ENCODE measurements around the gene CXCL10.
"Not testable (repeated sequence)": the region's sequence is repeated elsewhere in the genome, so short reads cannot be mapped to it uniquely, and the experiment has no call there.

The CXCL10 gene

DNA sequence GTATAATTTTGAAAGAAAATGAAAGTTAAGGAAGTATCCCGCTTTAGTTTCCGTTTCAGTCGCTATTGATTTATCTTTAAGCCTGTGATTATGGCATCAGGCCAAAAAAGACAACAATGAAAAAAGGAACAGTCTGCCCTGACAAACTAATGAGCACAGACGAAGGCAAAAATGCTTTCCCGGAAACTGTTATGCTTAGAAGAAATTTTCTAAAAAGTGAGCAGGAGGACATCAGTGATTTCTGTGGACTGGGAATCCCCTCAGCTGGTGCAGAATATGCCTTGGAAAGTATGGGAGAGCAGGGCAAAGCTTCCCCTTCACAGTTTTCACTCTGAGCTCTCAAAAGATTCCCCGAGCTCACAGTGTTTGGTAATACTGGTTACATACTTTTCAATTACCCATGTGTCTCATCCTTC, 5.1 kb upstream of the CXCL10 start:
- no peak for DNase-seq

DNA sequence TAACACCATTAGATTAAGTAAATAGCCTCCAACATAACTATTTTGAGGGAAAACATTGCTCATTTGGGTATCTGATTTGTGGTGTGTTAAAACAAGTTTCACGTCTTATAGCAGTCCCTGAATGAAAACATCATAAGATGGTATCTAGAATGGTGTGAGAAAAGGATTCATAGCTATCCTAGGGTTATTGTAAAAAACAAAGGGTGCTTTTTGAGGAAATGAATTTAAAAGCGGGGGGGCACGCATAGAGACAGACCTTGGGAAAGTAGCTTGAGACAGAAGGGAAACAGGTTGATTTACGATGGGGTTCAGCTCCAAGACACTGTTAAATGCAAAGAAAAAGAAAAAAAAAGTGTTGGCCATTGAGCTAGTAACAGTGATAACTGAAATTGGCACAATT, 768 bp upstream of the CXCL10 start:
- no peak for DNase-seq

DNA sequence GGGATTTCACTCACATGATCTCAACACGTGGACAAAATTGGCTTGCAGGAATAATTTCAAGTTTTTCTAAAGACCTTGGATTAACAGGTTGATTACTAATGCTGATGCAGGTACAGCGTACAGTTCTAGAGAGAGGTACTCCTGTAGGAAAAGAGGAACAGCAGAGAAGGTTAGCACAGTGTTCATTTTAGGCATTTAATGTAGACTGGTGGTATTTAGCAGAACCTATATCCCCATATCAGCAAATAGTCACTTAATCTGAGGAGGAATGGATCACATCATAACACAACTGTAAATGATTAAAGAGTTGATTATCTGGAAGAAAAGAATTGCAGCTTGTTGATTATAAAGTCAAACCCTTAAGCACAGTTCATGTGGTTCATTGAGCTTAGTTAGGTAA, 620 bp downstream of the CXCL10 start:
- DNase-seq: no peak

DNA sequence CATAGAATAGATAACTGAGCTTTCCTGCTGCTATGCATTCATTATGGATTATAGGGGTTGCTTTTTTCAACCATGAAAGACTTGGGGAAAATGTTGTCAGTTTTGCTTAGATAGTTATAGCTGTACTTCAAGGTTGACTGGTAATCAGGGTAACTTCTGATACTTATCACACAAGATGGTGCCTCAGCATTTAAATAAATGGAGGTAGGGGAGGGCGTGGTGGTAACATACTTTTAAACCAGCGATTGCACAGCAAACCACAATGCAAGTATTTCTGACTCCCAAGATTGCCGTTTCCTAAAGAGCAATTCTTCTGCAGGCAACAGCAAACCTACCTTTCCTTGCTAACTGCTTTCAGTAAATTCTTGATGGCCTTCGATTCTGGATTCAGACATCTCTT, 1.3 kb downstream of the CXCL10 start:
- DNase-seq: no peak

DNA sequence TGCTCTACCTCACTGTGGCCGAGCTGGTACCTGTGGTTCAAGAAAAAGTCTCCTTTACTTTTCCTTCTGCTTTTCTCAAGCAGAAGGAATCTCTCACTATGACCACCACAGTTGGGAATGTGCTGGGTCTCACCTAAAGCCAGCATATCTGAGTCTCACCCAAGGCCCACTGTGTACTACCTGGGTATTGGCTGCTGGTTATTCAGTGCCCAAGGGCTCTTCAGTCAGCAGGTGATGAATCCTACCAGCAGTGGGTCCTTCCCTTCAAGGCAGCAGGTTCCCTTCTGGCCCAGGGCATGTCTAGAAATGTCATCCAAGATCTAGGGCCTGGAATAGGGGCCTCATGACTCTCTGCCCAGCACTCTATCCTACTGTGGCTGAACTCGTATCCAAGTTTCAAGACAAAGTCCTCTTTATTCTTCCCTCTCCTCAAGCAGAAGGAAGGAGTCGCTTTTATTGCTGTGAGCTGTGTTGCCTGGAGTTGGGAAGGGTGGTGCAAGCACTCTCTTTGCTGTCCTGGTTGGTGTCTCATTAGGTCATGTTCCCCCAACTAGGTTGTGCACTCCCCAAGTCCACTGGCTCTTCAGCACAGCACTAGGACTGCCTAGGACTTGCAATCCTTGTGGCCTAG, 6.1 kb downstream of the CXCL10 start:
- no peak for DNase-seq

DNA sequence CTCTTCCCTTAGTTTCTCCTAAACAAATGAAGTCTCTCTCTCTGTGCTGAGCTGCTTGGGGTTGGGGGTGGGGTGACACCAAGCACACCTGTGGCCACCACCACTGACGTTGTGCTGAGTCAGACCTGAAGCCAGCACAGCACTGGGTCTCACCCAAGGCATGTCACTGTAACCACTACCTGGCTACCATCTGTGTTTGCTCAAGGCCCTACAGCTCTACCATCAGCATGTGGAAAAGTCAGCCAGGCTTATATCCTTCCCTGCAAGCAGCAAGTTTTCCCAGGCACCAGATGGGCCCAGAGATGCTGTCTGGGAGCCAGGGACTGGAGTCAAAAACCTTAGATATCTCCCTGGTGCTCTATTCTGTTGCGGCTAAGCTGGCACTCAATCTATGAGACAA, 6.9 kb downstream of the CXCL10 start:
- DNase-seq: no peak

DNA sequence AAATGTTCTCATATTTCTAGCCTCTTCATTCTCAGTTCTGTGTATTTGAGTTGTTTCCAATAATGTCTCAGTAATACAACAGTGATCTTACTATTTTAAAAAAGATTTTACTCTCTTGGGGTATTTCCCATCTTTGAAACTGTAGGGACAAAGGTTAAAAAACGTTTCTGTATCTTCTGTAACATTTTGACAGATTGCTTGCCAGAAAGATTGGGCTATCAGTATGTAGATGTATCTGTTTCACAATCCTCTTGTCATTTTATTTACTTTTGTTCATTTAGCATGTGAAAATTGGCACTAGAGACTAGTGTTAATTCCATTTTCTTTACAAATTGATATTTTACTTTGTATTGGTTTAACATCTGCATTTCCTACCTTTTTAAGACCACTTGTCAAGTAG, 9.8 kb downstream of the CXCL10 start:
- no peak for DNase-seq

DNA sequence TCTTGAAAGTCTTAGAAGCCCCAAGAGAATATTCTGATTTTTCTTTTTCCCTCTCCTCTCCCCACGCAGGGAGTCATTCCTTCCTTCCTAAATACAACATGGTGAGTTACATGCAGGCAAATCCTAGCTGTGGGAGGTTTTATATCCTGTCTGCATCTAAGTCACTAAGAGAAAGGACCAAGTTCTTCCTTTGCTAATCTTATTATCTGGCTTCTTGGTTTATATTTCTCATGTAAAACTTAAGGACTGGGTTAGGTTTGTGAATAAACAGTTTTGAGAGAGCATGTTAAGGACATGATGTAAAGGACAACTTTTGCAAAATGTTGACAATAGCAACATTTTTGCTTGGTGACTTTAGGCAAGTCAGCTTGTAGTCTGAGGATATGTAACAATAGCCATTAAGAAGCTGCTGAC, 10.9 kb downstream of the CXCL10 start:
- no peak for DNase-seq

DNA sequence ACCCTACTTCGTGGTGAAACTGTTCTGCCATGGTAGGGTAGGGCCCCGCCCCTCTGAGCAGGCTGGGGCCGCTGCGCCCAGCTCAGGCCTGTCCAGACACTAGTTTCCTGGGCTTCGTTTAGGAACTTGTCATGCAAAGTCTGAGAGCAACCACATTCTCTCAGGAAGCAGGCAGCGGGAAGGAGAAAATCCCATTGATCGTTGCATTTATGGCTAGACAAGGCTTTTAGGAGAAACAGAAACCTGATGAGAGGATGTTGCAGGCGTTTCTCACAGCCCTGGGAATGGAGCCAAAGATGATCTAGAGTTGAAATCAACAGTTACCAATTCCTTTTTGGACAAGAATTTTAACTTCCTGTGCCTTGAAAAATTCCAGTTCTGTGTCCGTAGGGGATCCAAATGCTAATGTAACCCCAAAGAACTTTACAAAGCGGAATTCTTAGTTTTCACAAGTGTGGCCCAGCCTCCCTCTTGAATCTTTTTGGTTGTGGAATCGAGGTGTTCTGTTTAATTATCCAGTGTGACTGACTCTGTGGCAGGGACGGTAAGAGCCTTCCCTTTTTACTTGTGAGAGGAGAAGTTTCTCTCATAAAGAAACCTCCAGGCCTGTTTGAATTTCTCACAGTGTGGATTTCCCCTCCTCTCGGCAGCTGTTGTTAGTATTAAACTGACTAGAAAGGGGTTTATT, 11.5 kb downstream of the CXCL10 start:
- DNase-seq: peak in 3 of 56 donors; percentile 1 to 17 (median 9)

DNA sequence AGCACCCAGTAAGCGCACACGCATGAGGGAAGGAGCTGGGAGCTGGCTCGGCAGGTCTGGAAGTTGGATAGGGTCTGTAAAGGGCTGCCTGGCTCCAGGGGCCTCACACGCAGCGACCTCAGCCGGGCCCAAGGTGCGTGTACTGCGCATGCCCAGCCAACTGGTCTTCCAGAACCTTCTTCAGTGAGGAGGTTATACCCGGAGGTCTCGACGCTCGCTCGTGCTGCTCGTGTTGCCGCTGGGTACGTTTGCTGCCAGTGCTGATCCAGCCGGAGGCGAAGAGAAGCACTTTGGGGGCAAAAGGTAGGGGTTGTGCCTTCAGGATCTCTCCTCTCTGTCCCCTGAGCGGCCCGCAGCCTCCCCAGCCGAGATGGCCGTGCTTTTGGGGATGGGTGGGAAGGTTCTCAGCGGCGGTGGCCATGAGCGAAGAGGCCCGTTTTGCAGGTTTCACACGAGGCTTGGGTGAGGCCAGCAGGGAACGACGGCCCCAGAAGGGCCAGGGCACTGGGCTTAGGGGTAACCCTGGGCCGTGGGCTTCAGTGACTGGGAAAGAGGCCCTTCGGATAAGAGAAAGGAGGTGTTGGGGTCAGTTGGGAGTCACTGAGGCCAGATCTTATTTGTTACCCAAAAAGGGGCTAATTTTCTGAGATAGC, 12.2 kb downstream of the CXCL10 start:
- DNase-seq: no peak

DNA sequence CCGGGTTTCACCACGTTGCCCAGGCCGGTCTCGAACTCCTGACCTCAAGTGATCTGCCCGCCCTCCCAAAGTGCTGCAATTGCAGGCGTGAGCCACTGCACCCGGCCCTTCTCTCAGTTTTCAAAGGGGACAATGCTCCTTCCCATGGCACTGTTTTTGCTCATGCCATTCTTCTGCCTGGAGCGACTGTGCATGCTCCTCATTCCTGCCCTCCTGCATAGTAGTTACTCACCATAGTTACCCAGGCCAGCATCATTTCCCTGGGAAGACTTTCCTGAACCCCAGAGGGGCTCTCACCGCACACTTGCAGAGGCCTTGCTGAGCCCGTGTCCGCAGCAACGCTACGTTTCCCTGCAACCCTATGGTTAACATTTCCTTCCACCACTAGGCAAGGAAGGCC, 12.7 kb downstream of the CXCL10 start:
- no peak for DNase-seq

DNA sequence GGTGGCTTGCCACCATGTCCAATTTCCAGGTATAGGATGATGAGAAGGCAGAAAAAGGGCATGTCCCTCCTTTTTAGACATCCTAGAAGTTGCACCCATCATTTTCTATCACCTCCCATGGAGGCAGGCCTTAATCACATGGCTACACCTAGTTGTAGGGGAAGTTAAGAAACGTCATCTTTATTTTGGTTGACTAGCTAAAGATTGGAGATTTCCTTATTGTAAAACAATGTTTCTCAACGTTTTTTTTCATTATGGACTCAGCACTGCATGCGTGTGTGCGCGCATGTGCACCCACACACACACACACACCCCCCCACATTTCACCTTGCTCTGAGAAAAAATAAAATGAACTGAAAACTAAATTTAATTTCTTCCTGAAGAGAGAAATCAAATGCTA, 14.0 kb downstream of the CXCL10 start:
- DNase-seq: no peak

DNA sequence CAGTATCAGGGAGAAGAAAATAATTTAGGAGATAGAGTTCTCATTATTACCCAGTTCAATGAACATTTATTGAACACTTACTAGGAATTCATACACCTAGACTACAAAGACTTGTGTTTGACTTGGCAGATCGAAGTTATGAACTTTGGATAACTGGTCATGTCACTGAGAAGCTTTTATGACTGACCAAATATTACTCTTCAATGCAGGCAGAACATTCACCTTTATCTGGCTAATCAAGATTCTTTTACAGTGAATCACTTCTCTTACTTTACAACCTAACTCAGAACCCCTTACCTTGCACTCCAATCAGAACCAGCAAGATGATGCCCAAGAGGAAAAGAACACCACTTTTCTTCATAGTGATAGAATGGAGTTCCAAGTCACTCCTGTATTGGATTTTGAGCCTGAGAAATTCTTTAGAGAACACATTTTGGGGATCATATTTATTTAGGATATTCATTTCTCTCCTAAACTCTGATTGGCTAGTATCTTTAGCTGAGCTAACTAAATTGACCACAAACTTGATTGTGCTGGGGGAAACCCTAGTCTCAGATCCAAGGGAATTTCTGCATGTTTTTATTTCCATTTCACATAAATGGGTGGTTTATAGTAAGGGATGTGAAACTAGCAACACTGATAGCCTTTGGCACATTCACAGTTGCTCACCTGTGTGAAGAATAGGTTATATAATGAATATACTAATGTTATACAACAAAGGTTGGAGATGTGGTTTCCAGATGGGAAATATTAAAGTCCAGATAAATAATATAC, 16.0 kb downstream of the CXCL10 start, which contains the start of gene CXCL9:
Gene CXCL9, minus strand, starts transcription at position 421 of the 774 bp plus-strand sequence. Its CDS starts 60 bp downstream, at position 361.
- no peak for DNase-seq

DNA sequence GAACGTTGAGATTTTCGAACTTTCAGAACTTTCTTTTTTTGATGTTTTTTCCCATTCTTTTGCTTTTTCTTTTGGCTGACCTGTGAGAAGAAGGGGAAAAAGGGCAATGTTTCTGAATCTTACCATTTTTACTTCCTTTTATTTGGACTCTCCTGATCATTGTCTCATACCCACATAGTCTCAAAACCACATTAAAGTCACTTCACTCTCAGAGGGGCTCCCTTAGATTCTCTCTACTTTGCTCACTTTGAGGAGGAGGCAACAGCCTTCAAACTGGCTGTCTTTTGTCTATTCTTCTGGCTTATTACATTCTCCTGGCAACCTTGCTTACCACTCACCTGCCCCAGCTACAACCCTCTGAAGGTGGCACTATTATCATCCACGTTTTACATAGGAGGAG, 19.7 kb downstream of the CXCL10 start:
- DNase-seq: no peak

DNA sequence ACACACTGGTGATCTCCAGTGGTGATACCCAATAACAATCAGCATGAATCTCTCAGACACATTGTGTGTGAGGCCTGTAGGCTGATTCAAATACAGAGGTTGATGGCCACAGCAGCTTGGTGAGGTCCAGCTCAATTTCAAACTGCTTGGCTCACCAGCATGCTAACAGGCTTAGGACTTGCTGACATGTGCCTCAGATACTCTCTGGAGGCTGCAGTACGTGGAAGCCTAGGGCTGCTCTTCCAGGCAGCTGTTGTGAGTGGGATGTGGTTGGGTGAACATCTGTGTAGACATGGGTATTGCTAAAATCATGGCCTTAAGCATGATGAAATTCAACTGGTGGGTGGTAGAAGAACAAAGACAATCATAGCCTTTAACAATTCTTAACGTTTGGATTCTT, 20.3 kb downstream of the CXCL10 start:
- no peak for DNase-seq

DNA sequence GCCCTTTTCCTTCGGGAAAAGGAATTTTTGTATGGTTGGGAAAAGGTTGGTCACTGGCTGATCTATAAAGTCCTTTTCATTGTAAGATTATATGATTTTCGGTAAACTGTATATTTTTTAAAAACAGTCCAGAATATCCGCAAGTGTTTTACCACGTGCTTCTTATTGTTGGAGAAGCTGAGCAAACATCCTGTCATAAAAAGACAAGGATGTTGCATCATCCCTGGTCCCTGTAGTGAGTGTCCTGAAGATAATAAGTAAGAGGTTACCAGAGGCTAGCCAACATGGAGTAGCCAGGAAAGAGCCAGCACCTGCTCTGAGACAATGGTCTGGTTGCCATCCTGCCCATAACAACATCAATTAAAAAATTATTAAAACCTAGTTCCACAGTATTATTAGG, 21.1 kb downstream of the CXCL10 start:
- DNase-seq: no peak

DNA sequence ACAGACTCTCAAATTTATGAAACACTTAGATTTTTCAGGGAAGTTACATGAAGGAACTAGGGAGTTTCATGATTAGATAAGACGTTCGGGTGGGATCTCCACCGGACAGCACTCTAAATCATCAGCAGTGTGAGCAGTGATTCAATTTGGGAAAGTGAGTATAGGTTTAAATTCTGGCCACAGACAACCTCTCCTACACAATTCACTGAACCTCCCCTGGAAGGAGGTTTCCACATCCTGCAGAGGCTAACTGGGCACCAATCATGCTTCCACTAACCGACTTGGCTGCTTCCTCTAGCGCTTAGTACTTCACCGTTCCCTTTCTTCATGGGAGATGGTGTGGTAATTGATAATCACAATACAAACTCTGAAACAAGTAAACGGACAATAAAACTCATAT, 21.6 kb downstream of the CXCL10 start:
- no peak for DNase-seq

DNA sequence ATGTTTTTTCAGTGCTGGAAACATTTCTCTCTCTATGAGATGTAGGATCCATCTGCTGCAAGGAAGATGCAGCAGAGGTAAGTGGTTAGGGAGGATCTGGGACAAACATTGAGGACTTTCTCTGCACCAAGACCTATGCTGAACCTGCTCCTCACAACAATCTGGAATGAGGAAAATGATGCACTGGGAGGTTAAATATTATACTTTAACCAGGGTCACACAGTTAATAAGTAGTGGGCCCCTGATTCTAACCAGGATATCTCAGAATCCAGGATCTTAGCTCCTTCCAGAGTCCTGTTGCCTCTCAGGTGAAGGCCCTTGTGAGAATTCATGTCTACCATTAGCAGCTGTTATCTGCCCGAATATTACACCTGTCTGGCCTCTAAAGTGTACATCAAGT, 23.0 kb downstream of the CXCL10 start:
- no peak for DNase-seq

DNA sequence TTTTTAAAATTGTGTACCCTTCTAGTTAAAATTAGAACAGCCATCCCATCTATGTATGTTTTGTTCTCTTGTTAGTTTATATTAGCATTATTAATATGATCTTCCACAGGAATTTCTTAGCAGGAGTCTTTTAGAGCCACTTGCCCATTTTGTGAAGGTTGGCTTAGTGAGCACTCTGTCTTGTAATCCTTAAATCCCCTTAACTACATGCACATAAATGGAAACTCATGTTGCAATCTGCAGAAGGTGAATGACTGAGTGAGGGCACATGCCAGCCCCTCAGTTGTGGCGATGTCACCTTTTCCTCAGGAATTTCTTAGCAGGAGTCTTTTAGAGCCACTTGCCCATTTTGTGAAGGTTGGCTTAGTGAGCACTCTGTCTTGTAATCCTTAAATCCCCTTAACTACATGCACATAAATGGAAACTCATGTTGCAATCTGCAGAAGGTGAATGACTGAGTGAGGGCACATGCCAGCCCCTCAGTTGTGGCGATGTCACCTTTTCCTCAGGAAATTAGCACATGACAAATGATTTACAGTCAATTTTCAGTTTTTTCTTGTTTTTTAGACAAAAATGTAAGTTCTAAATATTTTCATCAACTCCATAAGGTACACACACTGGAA, 24.7 kb downstream of the CXCL10 start:
- not testable (repeated sequence) for DNase-seq

DNA sequence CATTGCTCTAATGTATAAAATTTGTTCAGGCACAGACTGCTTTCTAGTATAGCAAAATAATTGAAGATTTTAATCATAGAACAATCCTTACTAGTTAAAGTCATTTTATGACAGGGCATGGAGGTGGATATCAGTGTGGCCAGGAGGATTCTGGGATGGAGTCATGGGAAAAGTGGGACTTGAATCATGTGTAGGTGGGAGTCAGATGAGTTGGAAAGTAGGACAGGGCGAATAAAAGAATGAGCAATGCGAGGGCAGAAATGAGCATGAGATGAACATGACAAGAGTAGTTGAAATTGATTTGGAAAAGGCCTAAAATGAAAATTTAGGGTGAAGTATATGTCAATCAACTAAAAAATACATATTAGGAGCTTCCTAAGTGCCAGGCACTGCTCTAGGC, 25.4 kb downstream of the CXCL10 start:
- DNase-seq: no peak

DNA sequence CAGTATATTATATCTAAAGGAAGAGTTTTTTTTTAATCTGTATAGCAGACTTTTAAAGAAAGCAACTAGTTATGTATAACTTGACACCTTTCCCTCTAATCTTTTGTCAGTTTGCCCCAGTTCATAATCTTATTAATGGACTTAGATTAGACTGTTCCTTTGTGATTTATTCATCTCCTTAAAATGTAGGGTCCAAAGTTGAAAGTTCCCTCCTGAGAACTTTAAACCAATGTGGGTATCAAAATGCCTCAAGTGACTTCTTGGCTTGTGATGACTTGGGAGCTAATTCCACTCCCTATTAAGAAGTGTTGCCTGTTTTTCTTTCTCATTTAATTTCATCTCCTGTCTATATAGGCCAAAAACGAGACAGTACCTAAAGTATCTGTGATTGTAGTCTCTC, 26.2 kb downstream of the CXCL10 start:
- no peak for DNase-seq

DNA sequence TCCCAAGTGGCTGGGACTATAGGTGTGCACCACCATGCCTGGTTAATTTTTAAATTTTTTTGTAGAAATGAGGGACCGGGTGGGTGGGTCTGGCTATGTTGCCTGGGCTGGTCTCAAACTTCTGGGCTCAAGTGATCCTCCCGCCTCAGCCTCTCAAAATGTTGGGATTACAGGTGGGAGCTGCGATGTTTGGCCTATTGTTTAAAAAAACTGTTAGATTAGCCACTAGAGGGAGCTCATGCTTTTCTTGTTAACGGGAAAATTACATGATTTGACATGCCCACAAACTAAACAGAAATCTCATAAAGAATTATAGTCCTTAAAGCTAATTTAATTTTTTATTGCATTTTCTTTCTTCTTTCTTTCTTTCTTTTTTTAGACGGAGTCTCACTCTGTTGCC, 27.6 kb downstream of the CXCL10 start:
- DNase-seq: peak in 4 of 56 donors; percentile 3 to 47 (median 12)
